ENCODE results near the gene P3H2.

DNA sequence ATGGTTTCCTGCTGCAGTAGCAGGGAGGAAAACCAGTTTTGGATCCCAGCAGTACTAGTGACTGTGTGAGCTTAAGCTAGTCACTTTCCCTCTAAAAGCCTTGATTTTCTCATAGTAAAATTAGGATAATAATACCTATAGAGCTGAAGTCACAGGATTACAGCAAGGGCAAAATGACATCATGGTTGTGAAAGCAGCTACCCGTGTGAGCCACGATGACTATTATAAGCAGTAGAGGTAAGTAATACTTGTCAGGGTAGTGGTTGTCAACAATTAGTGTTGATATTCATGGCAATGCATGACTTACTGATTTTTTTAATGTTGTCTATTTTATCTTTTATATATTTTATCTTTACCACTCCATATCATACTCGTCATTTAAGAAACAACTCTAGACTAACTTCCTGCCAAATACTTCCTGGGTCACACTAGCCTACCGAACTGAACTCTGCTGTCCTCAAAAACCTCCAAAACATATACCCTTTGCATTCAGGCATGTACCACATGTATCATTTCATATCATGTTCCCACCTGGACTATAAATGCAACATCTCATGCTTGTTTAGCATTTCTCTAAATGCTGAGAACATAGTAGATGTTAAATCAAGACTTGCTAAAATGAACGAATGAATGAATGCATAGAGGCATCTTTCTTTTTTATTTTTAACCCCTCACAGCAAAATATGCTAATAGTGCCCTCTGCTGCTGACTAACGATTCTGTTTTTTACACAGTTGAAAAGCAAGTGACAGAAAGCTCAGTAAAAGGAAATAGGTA is 172.6 kb downstream of the P3H2 start:
- TF ChIP-seq POLR2AphosphoS5 (IDR thresholded peaks at IDR 0.05) = no peak
- TF ChIP-seq, protein P1, sequence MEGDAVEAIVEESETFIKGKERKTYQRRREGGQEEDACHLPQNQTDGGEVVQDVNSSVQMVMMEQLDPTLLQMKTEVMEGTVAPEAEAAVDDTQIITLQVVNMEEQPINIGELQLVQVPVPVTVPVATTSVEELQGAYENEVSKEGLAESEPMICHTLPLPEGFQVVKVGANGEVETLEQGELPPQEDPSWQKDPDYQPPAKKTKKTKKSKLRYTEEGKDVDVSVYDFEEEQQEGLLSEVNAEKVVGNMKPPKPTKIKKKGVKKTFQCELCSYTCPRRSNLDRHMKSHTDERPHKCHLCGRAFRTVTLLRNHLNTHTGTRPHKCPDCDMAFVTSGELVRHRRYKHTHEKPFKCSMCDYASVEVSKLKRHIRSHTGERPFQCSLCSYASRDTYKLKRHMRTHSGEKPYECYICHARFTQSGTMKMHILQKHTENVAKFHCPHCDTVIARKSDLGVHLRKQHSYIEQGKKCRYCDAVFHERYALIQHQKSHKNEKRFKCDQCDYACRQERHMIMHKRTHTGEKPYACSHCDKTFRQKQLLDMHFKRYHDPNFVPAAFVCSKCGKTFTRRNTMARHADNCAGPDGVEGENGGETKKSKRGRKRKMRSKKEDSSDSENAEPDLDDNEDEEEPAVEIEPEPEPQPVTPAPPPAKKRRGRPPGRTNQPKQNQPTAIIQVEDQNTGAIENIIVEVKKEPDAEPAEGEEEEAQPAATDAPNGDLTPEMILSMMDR (IDR thresholded peaks at IDR 0.05) = peak in 4 of 7 experiments; percentile 17 to 60 (median 42)
- TF ChIP-seq POLR2A (IDR thresholded peaks at IDR 0.05) = no peak
- no peak for TF ChIP-seq EP300 (IDR thresholded peaks at IDR 0.05)

All from stomach (tissue), 4 donors.